KOPT-K1 (cell line): ENCODE data around the gene HSPG2.

Experiments used
- H3K27ac ChIP-seq: fragments of 200-600 bp; sonication (generic); 2 replicates; pipeline ENCODE4 v1.5.1; 2016; ENCODE audit warnings: antibody characterized with exemption, mild to moderate bottlenecking, low read depth, low read length; ENCODE audit not compliant: poor library complexity, severe bottlenecking
- H3K36me3 ChIP-seq: fragments of 200-600 bp; sonication (generic); 2 replicates; pipeline ENCODE4 v1.5.1; 2017; ENCODE audit warnings: antibody characterized with exemption, mild to moderate bottlenecking, low read length, moderate library complexity; ENCODE audit not compliant: insufficient read depth
- H3K9me3 ChIP-seq: fragments of 200-600 bp; sonication (generic); 2 replicates; pipeline ENCODE4 v1.5.1; 2017; ENCODE audit warnings: antibody characterized with exemption, low read length, mild to moderate bottlenecking; ENCODE audit not compliant: insufficient read depth, poor library complexity, severe bottlenecking

HSPG2 gene

GRCh38 chr1:21824926-21825325 lies 112.2 kb downstream of the HSPG2 start:
- Histone ChIP-seq H3K36me3 (no peaks in the 10 kb centered on the region), H3K9me3 (no peaks in the 10 kb centered on the region), H3K27ac (no peak overlapping the region)

- Histone ChIP-seq H3K36me3 (no peaks in the 10 kb centered on the region), H3K27ac (no peak overlapping the region), H3K9me3 (no peaks in the 10 kb centered on the region)
These were observed 113.0 kb downstream of the HSPG2 start for GRCh38 chr1:21823980-21824702.

- H3K9me3 ChIP-seq = no peaks in the 10 kb centered on the region
- H3K27ac ChIP-seq = no peak overlapping the region
- H3K36me3 ChIP-seq = no peaks in the 10 kb centered on the region
These were observed 113.7 kb downstream of the HSPG2 start for GRCh38 chr1:21823206-21823979.

- H3K36me3 ChIP-seq = no peaks in the 10 kb centered on the region
- no peak overlapping the region for H3K27ac ChIP-seq
These were observed 114.8 kb downstream of the HSPG2 start for GRCh38 chr1:21822349-21822748.

GRCh38 chr1:21821385-21822019 lies 115.6 kb downstream of the HSPG2 start:
- no peaks in the 10 kb centered on the region for H3K9me3 ChIP-seq
- H3K27ac ChIP-seq = no peak overlapping the region
- no peaks in the 10 kb centered on the region for H3K36me3 ChIP-seq

More at GRCh38 chr1:21822349-21822748, 114.8 kb downstream of the HSPG2 start:
- no peaks in the 10 kb centered on the region for H3K9me3 ChIP-seq

- Histone ChIP-seq H3K9me3 (no peaks in the 10 kb centered on the region), H3K36me3 (no peaks in the 10 kb centered on the region), H3K27ac (no peak overlapping the region)
These were observed 116.4 kb downstream of the HSPG2 start for GRCh38 chr1:21820597-21821232.

GRCh38 chr1:21818656-21819055 lies 118.5 kb downstream of the HSPG2 start:
- H3K9me3 ChIP-seq = no peaks in the 10 kb centered on the region
- no peaks in the 10 kb centered on the region for H3K36me3 ChIP-seq
- H3K27ac ChIP-seq = no peak overlapping the region

GRCh38 chr1:21816602-21817302 lies 120.4 kb downstream of the HSPG2 start:
- no peaks in the 10 kb centered on the region for H3K9me3 ChIP-seq
- no peaks in the 10 kb centered on the region for H3K36me3 ChIP-seq
- H3K27ac ChIP-seq = no peak overlapping the region

- Histone ChIP-seq H3K36me3 (no peaks in the 10 kb centered on the region), H3K9me3 (no peaks in the 10 kb centered on the region), H3K27ac (no peak overlapping the region)
These were observed 121.3 kb downstream of the HSPG2 start for GRCh38 chr1:21815724-21816321.

GRCh38 chr1:21814981-21815582 lies 122.0 kb downstream of the HSPG2 start:
- no peaks in the 10 kb centered on the region for H3K9me3 ChIP-seq
- no peak overlapping the region for H3K27ac ChIP-seq
- H3K36me3 ChIP-seq = no peaks in the 10 kb centered on the region

- Histone ChIP-seq H3K36me3 (no peaks in the 10 kb centered on the region), H3K9me3 (no peaks in the 10 kb centered on the region), H3K27ac (no peak overlapping the region)
These were observed 122.7 kb downstream of the HSPG2 start for GRCh38 chr1:21814241-21814918.

GRCh38 chr1:21813542-21813941 lies 123.6 kb downstream of the HSPG2 start:
- Histone ChIP-seq H3K9me3 (no peaks in the 10 kb centered on the region), H3K27ac (no peak overlapping the region), H3K36me3 (no peaks in the 10 kb centered on the region)

- no peak within 1 kb of the TSS for H3K27ac ChIP-seq
- no peaks in the 10 kb centered on the region for H3K36me3 ChIP-seq
- H3K9me3 ChIP-seq = no peaks in the 10 kb centered on the region
These were observed 125.2 kb downstream of the HSPG2 start, which contains the start of gene LDLRAD2 for GRCh38 chr1:21811875-21812305. TSS of gene LDLRAD2 (plus strand) at chr1:21812265. CDS start at chr1:21812452, 187 bp downstream.
